Stimulated activated CD4-positive, alpha-beta T cell treated with anti-CD3 and anti-CD28 coated beads, Interleukin-12 subunit alpha, Interleukin-12 subunit beta, amount 100 ng/mL, for 4 hours (primary cell): ENCODE data around the gene EFCAB9.

Experiments used
- DNase-seq: peaks from one replicate; pipeline ENCODE4 v3.0.0-alpha.2; 2020

Gene EFCAB9

GRCh38 chr5:172245046-172245445, 51.1 kb downstream of the EFCAB9 start:
- DNase-seq: no peak

- no peak for DNase-seq
Measured at GRCh38 chr5:172245703-172246125, 51.7 kb downstream of the EFCAB9 start.

GRCh38 chr5:172248637-172249036, 54.7 kb downstream of the EFCAB9 start:
- DNase-seq: no peak

- no peak for DNase-seq
Measured at GRCh38 chr5:172251419-172251818, 57.4 kb downstream of the EFCAB9 start.

- no peak for DNase-seq
Measured at GRCh38 chr5:172252501-172252900, 58.5 kb downstream of the EFCAB9 start.
